GM18519 (cell line): ENCODE data around the gene SEMG2.

ENCODE experiments used
- ATAC-seq: cut with Tn5 transposase; IDR thresholded peaks from one replicate; pipeline ENCODE4 v1.9.1; 2021; ENCODE audit warnings: mild to moderate bottlenecking, moderate library complexity; ENCODE audit not compliant: unreplicated experiment, low FRiP score

The SEMG2 gene

DNA sequence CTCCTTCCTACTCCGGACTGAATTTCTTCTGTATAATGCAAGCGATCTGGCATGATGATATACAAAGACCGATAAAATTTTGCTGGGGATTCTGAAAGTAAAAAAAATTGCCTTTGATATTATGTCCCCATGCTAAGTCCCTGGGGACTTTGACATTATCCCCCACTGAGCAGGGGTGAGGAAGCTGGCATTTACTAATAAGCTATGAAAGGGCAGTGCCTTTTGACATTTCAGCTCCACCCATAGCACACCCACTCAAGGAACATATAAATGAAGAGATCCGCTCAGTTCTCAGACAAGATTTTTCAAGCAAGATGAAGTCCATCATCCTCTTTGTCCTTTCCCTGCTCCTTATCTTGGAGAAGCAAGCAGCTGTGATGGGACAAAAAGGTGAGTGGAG is at the start of gene SEMG2:
Gene SEMG2 (plus strand): TSS at position 298 of the 400 bp plus-strand sequence. CDS start 17 bp downstream, at position 315.
- no peak for ATAC-seq

GRCh38 chr20:45173522-45173921 is 47.7 kb upstream of the SEMG2 start:
- no peak for ATAC-seq

DNA sequence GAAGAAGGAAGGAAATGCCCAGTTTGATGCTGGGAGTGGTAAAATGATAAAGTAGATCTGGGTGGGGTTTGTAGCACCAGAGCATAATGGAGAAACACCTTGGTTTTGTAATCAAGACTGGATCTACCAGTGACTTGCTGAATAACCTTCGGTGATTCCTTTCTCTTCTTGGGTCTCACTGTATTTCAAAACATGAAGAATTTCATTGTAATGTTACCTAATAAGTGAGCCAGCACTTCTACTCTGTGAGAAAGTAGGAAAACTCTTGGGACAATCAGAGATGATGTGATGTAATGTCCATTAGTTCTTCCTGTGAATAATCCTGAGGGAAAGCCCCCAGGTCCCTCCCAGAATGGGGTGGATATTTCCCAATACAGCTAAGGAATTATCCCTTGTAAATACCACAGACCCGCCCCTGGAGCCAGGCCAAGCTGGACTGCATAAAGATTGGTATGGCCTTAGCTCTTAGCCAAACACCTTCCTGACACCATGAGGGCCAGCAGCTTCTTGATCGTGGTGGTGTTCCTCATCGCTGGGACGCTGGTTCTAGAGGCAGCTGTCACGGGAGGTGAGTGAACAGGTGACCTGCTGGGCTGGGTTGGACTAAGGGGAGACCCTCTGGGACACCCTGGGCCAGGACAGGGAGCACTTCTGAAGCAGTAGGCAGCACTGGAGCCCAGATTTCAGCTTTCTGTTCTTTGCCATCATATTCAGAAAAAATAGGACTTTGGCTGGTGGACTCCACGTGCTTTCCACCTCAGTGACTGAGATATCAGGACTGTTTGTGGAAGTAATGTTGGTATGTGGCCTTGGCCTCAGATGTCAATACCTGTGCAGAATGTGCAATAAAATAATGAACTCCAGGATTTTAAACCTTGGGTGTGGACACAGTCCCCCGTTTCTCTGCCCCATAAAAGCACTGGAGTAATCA is 46.5 kb upstream of the SEMG2 start, which contains the start of gene PI3:
Gene PI3 (plus strand): TSS at position 469 of the 931 bp plus-strand sequence. CDS start 21 bp downstream, at position 490.
- no peak for ATAC-seq

DNA sequence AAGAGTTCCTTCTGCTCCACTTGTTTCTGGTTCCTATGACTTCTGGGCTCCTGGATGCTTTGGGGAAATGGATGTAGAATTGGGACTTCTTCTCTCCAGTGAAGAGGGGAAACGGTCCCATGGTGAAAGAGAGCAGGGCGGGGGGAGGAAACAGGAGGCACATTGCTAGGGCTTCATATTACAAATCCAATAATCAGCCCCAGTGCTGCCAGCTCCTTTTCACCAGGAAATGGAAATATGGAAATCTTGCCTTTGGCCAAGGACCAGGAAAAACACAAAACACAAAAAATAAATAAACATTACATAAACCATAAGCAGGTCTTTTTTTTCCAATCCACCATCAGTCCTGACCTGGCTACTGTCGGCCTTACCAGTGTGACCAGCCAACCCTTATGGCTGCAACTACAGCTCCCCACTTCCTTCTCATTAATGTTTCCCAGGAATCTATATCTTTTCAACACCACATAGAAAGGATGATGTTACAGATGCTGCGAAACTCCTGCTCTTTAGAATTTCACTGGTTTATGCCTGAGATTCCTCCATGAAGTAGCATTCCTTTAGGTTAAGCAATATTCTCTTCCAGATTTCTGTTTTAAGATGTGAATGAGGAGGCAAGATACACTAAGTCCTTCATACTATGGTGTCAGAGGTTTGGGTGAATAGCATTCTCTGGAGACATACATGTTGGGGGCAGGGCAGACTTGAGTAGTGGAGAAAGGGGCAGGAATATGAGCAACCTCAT is 44.5 kb upstream of the SEMG2 start:
- no peak for ATAC-seq

DNA sequence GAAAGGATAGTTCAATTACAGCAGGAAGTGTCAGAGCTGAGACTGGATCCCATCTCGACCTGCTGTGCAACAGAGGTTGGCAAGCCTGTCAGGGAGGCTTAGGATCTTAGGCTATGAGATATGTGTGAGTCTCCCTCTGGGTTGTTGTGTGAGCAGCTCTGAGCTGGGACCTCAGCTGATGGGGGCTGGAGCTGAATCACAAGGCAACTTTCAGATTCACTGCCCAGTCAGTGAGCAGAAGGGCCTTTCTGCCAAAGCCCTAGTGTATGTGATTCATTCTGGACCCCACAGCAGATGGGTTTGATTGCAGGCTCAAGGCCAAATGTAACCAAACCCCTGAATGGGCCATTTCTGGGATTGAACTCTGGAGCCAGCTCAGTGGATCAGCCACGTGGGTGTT is 42.0 kb upstream of the SEMG2 start:
- ATAC-seq: no peak

- no peak for ATAC-seq
Observed at GRCh38 chr20:45181639-45182038, 39.5 kb upstream of the SEMG2 start.

DNA sequence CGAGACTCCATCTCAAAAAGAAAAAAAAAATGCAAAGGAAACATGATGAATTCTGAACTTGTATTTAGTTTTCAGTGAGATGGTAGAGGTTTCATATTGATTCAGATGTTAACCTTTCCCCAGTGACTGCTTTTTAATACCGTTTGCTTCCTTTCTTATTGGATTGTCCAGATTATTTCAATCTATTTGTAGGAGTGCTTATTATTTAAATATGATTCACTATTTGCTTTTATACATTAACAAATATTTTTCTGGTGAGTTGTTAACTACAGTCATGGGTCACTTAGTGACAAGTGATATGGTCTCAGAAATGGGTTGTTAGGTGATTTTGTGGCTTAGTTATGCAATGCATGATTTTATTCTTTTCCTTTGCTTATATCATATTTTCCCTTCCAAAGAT is 38.1 kb upstream of the SEMG2 start:
- no peak for ATAC-seq

DNA sequence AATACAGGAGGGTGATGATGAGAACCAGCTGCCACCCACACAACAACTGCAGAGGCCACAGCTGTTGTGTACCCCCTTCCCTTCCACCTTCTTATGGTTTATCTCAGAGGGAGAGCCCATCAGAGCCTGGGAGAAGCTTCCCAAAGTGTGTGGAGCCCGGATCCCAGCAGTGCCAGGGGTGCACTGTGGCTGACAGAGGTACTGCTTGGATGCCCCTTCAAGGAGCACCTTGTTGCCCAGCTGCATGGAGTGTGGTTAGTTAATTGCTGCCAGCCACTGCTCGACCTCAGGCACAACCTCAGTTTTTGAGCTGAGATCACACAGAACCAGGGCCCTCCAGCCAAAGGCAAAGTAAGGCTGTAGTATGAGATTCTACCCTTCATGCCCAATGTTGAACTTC is 33.5 kb upstream of the SEMG2 start:
- no peak for ATAC-seq

DNA sequence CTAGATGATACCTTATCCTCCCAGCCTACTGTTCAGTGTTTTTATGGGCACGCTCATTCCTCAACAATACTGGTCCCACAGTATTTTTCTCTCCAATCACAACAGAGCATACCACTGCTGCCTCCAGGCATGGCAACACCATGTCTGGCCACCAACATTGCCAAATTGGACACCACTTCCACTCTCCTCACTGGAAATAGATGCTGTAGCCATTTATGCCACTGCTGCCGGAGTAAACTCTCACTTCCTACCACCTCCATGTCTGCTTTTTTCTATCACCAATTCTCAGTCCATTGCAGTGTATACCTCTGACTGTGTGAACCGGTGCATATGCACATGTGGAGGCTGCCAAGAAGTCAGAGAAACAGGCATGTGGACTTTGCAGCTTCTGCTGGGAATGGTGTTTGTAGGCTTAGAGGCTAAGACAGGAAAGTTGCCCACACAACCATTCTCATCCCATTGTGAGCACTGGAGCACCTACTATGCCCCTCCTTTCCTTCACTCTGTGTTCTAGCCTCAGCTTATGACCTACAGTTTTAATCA is 32.0 kb upstream of the SEMG2 start:
- no peak for ATAC-seq

- ATAC-seq: no peak
Observed at GRCh38 chr20:45189861-45190260, 31.3 kb upstream of the SEMG2 start.

DNA sequence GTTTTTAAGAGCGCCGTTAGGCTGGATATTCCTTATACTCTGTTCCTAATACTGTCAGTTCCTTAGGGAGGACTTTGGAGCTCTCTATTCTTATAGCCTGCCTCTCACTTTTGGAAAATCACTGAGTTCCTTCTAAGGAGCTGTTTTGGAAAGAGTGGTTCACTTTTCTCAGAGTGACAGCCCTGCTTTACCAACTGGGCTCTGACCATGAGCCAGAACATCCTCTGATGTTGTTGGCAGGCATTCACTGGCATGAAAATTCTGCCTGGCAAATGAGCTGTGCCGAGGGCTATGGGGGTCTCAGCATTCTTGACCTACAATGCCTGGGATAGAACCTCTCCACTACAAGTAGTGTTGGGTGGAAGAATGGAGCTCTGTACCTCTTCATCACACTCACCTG is 29.2 kb upstream of the SEMG2 start:
- no peak for ATAC-seq

DNA sequence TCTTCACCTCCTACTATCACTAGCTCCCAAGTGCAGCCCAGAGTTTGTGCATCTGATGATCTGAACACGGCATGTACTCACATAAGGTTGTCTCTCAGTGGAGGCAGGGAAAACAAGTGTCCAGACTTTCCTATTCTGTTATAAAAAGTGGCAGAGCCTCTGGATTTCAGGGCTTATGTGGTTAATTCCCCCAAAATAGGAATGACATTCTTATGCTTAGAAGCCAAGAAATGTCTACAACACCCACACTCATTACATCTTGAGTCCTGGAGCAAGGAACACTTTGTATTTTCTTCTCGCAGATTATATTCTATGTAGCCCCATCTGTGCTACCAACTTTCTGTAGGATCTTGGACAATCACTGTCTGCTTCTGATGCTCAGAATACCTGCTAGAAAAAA is 27.8 kb upstream of the SEMG2 start:
- ATAC-seq: no peak

DNA sequence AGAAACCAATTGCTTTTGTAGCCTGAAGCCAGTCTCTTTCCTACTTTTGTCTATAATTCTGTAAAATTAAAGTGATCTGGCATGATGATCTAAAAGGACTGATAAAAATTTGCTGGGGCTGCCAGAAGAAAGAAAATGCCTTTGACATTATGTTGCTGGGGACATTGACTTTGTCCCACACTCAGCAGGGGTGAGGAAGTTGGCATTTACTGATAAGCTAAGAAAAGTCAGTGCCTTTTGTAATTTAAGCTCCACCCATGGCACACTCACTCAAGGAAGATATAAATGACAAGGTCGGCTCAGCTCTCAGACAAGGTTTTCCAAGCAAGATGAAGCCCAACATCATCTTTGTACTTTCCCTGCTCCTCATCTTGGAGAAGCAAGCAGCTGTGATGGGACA is 14.4 kb upstream of the SEMG2 start, which contains the start of gene SEMG1:
Gene SEMG1 (plus strand): TSS at position 309 of the 400 bp plus-strand sequence. CDS start 21 bp downstream, at position 330.
- no peak for ATAC-seq

GRCh38 chr20:45209924-45210323 is 11.2 kb upstream of the SEMG2 start:
- ATAC-seq: no peak

GRCh38 chr20:45211569-45212474 is 9.4 kb upstream of the SEMG2 start:
- no peak for ATAC-seq

- no peak for ATAC-seq
Observed at GRCh38 chr20:45212836-45213235, 8.3 kb upstream of the SEMG2 start.

DNA sequence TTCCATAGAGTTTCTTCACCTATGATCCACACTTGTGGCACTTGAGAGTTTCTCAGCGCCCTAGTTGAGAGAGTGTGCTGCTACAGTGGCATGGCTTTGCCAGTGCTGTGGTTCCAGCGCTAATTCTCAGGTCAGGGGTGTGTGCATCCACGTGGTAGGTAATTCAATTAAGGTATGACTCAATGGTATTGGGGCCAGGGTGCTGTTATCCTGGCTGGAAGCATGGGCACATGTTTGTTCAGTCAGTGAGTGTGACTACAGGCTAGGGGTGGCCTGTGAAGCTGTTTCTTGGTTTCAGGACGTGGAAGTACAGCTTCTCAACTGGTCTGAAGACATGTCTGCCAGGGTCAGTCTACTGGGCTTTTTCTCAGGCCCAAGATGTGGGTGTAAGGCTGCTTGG is 3.0 kb upstream of the SEMG2 start:
- ATAC-seq: no peak

- no peak for ATAC-seq
Observed at GRCh38 chr20:45218636-45219035, 2.5 kb upstream of the SEMG2 start.

GRCh38 chr20:45223136-45223535 is 2.0 kb downstream of the SEMG2 start:
- no peak for ATAC-seq

- no peak for ATAC-seq
Observed at GRCh38 chr20:45226287-45226686, 5.1 kb downstream of the SEMG2 start.
